Measurements from ENCODE around the gene SLAMF9.

Gene SLAMF9

DNA sequence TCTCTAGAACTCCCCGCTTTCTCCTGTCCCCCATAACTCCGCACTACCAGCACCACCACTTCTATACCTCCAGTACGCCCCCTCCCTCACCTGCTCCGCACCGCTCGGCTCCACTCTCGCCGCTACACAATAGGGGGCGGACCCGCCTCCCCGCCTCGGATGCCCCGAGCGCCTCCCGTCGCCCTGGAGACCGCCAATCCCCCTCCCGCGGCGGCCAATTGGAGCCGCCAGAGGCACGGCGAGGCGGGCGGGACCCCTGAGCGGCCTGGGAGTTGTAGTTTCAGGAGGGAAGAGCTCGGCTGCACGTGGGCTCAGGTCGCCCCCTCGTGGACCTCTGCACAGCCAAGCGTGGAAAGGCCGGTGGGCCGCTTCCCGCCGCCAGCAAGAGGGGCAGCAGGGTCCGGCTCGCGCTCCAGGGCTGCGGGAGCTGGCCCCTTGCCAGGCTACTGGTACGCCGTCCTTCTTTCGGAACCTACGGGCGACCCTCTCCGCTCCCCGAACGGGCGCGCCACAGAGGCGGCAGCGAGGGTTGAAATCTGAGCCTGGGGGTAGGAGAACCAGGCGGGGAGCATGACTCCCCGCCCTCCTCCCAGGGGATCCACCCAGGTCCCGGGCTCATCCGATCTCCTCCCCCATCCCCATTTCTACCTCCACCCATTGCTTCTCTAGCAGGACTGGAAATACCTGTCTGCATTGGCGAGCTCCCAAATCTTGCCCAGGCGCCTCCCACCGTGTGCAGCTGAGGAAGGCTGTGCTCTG, 8.4 kb downstream of the SLAMF9 start, which contains the start of gene IGSF9:
Gene IGSF9 (minus strand): TSS at position 131 of the 759 bp plus-strand sequence. CDS start 2,159 bp downstream, outside the sequence.
- no peak for FAIRE-seq

GRCh38 chr1:159944623-159945455, 9.2 kb downstream of the SLAMF9 start:
- FAIRE-seq: no peak

- FAIRE-seq: no peak
Observed at GRCh38 chr1:159943908-159944622, 10.0 kb downstream of the SLAMF9 start.

DNA sequence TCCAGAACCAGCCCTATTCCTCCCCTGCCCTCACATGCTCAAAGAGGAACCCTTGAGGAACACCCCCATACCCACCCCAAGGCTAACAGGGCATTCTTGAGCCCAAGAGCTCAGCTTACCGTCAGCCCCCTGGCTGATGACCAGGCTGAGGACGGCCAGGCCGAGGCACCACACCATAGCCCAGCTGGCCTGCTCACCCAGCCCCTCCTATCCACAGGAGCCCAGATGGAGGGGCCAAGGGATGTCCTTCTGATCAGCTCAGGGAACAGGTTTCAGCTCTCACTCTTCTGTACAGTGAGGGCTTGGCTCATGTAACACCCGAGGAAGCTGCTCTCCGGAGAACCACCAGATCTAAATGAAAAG, 10.8 kb downstream of the SLAMF9 start:
- no peak for FAIRE-seq

GRCh38 chr1:159942632-159943277, 11.3 kb downstream of the SLAMF9 start:
- FAIRE-seq: no peak

- FAIRE-seq: no peak
Observed at GRCh38 chr1:159941591-159942560, 12.2 kb downstream of the SLAMF9 start.

DNA sequence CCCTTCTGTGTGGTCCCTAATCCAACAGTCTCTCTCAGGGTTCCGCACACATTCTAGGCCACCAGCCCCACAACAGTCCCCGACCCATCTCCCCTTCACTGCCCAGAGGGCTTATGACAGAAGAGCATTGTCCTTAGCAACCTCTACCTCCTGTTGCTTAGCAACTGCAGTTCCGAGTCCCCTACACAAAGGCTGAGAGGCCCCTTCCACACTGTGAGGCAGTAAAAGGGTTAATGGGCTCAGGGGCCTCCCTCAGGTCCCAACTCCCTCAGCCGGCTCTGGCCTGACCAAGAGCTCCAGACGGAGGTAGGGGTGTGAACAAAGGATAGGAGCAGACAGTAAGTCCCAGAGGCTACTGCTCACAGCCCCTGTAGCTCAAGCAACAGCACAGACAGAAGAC, 12.9 kb downstream of the SLAMF9 start:
- FAIRE-seq: no peak

GRCh38 chr1:159940006-159940620, 13.9 kb downstream of the SLAMF9 start:
- no peak for FAIRE-seq

DNA sequence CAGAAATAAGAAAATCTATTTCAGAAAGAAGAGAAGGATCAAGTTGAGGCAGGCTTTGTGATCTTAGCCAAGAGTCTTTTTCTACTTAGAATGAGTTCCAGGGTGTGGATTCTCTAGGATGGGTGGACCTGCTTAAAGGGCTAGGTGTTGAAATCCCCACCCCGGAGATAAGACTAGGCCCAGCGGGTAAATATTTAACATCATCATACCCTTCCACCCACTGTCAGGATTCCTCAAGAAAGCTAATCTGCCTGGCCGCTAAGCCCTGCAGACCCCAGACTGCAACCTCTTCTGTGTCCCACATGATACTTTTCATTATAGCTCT, 14.4 kb downstream of the SLAMF9 start:
- no peak for FAIRE-seq

DNA sequence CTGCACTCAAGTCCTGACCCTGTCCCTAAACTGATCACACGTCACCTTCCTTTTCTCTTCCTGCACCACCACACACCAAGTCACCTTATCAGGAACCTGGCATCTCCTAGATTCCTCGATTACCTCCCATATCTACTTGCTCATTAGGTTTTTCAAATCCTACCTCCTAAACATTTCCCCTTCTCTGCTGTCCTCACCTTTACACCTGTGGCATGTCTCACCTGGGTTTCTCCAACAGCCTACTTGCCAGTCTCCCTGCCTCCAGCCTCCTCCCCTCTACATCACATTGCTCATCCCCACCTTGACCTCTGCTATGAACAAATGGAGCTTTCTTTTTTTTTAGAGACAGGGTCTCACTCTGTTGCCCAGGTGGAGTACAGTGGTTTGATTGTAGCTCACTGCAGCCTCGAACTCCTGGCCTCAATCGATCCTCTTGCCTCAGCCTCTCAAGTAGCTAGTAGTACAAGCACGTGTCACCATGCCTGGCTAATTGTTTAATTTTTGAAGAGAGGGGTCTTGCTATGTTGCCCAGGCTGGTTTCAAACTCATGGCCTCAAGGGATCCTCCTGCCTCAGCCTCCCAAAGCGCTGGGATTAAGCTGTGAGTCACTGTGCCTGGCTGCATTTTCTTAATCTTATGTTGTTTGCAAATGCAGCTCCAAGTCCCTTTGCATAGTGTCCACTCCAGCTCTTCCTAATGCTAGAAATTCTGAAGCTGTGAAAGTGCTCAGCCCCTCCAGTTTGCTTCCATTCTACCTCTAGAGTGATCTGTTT, 14.9 kb downstream of the SLAMF9 start:
- no peak for FAIRE-seq

GRCh38 chr1:159938211-159938852, 15.7 kb downstream of the SLAMF9 start:
- no peak for FAIRE-seq

DNA sequence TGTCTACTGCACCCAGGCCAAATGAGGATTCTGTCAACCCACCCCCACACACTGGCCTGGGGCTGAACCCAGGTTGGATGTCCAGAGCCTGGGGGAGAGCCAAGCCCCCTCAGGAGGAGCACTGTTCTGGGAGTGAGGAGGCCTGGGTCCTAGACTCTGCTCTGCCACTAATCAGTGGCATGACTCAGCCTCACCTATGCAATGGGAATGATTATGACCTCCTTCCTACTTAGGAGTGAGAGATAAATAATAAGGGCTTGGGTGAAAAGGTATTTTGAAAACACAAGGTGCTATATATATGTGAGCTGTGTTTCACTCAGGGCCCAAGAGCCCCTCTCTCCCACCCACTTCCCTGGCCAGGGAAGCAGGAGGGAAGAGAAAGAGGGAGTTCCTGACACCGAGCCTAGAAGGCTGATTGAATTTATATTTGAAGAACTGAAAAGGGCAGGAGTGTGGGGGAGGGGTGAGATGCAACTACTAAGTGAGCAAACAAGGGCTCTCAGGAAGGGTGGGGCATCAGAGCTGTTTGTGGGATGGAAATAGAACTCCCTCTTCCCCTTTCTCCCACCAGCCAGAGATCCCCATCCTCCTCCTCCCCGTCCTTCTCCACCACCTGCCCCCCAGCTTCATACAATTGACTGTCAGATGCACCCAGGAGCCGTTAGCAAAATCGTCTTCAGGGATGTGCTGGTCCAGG, 16.8 kb downstream of the SLAMF9 start:
- FAIRE-seq: no peak

GRCh38 chr1:159936273-159936904, 17.6 kb downstream of the SLAMF9 start:
- no peak for FAIRE-seq

DNA sequence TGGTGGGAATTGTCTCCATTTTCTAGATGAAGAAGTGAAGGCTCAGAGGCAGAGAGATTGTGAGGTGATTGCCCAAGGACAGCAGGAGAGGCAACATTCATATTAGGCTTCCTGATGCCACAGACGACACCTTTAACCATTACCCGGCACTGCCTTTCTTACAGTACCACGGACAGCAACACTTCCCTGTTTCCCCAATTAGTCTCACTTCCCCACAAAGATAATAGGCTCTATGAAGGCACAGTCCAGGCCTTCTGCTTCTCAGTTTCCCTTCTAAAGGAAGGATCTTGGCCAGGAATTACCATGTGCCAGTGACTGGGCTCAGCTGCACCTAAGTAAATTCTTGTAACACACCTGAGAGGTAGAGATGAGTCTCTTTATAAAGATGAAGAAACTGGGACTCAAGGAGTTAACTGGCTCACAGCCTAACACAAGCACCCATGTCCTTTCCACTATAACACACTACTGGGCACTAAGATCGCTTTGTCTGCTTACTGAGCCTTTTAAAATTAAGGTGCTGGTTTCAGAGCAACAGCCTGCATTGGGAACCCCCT, 18.2 kb downstream of the SLAMF9 start:
- FAIRE-seq: no peak

GRCh38 chr1:159935305-159935704, 18.7 kb downstream of the SLAMF9 start:
- no peak for FAIRE-seq

- FAIRE-seq: no peak
Observed at GRCh38 chr1:159934136-159935039, 19.6 kb downstream of the SLAMF9 start.

GRCh38 chr1:159933347-159933746, 20.7 kb downstream of the SLAMF9 start:
- FAIRE-seq: no peak
